NCI-H2227 (cell line): ENCODE data around the gene FCGBP.
"Not testable (repeated sequence)": the region's sequence is repeated elsewhere in the genome, so short reads cannot be mapped to it uniquely, and the experiment has no call there.

Experiments
- DNase-seq: peaks from one replicate; lab custom pipeline; 2025; ENCODE audit not compliant: unreplicated experiment; lab: John Stamatoyannopoulos, UW

Gene FCGBP

DNA sequence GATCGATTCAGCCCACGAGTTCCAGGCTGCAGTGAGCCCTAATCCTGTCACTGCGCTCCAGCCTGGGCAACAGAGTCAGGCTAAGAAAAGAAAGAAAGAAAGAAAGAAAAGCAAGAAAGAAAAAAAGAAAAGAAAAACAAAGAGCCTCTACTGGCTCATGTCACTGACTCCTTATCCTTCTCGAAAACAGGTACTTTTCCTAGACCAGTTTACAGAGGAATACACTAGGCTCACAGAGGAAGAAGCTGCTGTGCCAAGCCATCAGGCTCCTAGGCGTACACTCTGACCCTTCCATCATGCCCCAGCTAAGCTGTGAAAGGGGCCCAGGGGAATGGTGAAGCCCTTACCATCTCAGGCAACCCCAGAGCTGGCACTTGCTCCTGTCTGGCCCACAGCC lies 41.9 kb downstream of the FCGBP start:
- DNase-seq, result not testable (repeated sequence)

DNA sequence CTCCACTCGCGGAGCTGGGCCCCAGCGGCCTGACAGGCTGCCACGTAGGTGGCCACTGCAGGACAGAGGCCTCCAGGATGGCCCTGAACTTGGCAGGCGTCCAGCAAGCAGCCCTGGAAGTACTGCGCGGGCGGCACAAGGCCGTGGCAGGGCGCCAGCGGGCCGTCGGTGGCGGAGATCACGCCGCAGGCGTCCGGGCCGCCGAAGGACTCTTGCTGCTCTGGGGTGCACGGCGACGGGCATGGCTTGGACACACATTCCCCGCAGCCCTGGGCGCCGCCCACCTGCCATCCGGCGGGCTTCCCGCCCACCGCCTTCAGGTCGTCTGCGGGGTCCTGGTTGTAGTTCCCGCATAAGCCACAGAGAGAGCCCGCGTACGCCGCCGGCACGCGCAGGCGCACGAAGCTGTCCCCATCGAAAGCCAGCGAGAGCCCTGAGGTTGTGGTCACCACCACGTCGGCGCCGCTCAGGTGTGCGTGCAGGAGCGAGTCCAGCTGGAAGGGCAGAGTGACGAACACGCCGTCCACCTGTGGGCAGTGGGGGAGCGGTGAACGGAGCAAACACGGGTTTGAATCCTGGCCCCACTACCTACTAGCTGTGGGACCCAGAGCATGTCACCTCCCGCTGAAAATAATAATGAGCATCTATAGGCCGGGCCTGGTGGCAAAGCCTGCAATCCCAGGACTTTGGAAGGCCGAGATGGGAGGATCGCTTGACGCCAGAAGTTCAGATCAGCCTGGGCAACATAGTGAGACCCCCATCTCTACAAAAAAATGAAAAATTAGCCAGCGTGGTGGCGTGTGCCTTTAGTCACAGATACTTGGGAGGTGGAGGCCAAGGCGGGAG lies 42.6 kb downstream of the FCGBP start:
- DNase-seq, result not testable (repeated sequence)

DNA sequence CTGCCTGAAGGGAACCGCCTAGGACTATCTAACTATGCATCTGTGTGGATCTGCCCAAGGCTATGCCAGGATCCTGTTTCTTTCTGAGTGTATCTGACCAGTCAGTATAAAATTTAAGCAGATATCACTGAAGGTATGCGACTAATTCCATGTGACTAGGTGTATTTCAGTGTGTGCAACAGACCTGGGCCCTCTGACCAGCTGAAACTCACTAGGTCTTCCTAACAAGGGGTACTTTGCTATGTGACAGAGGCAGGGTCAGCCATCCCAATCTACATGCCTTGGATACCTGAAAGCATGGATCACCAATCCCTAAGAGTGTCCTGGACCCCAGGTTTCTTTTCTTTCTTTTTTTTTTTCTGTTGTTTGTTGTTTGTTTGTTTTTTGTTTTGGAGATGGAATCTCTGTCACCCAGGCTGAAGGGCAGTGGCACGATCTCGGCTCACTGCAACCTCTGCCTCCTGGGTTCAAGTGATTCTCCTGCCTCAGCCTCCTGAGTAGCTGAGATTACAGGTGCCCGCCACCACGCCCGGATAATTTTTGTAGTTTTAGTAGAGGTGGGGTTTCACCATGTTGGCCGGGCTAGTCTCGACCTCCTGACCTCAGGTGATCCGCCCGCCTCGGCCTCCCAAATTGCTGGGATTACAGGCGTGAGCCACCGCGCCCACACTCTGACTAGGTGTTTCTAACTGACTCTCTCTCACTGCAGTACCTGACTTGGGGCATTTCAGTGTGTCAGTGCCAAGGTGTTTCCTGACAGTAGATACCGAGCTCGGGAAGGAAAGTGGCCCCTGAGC lies 43.5 kb downstream of the FCGBP start:
- DNase-seq, result no peak

DNA sequence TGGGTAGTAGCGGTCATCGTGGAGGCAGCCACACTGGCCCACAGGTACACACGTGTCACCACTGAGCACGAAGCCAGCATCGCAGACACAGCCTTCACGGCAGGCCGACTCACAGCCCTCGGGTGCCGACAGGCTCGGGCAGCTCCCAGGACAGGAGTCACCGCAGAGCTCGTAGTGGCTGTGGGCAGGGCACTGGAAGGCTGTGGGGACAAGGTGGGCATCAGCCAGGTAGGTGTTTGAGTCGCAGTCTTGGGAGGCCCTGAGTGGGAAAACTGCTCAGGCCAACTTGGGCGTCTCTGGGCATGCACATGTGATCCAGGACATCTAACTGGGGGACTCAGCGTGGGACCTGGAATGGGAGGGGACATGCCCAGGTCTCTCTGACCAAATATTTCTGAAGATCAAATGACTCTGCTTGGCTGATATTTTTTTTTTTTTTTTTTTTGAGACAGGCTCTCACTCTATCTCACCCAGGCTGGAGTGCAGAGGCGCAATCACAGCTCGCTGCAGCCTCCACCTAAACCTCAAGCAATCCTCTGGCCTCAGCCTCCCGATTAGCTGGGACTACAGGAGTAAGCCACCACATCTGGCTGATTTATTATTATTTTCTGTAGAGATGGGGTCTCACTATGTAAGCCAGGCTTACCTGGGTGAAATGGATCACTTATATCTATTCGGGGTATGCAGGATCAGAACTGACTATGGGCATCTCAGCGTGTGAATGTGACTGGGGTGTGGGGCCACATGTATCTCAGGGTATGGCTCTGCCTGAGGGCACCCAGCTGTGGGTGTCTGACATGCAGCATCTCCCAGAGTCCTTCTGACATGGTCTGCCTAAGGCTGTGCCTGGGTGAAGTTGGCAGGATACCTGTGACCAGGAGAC lies 44.3 kb downstream of the FCGBP start:
- not testable (repeated sequence) for DNase-seq

DNA sequence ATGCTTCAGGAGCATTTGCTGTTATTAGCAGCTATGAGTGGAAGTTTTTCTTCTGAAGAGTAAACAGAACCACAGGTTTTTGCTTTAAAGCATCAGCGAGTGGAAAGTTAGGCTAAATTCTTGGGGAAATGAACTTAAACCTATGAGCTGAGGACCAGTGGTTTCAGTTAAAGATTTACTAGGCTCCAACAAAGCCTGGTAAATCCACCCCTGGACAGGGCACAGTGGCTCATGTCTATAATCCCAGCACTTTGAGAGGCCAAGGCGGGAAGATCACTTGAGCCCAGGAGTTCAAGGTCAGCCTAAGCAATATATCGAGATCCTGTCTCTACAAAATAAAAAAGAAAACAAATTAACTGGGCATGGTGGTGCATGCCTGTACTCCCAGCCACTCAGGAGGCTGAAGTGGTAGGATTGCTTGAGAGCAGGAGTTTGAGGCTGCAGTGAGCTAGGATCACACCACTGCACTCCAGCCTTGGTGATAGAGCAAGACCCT lies 46.9 kb downstream of the FCGBP start:
- DNase-seq, result not testable (repeated sequence)

DNA sequence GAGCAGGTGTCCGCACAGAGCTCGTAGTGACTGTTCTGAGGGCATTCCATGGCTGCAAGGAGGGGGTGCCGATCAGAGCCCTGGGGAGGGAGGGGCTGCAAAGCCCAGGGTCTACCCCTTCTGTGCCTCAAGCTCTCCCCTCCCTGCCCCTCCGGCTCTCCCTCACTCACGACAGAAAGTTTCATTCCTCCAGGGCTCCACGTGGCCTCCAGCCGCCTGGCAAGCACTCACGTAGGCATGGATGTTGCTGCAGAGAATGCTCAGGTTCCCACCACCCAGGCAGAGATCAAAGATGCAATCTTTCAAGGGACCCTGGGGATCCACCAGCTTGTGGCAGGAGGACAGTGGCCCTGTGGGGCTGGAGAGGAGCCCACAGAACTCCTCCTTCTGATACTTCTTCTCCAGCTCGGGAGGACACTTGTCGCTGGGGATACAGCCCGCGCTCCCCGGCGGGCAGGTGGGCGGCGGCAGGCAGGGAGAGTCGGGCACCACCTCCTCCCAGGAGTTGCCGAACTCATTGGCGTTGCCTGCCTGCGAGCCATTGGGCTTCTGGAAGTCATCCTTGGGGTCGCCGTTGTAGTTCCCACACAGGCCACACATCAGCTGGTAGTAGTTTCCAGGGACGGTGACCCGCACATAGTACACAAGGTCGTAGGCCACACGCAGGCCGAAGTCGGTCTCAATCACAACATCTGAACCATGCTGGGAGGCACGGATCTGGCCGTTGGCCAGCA lies 48.4 kb downstream of the FCGBP start:
- DNase-seq, result not testable (repeated sequence)

DNA sequence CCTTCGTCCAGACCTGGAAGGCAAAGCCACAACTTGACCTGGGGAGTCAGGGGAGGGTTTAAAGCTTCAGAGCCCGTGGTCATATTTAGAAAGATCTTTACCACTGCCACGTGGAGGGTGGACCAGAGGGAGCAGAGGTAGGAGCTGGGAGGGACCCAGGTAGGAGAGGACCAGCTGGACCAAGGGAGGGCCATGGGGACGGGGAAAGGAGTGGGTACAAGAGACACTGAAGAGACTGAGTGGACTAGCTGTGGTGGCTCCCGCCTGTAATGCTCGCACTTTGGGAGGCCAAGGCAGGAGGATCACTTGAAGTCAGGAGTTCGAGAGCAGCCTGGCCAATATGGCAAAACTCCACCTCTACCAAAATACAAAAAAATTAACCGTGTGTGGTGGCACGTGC lies 49.7 kb downstream of the FCGBP start:
- not testable (repeated sequence) for DNase-seq
